ENCODE results near the gene JAK1. TPM values are rescaled to one million over a fixed set of nuclear protein-coding genes. Genes with fewer than 3 reads are reported as not detected.

JAK1 gene
- total RNA-seq, 1 experiment from 2014 or later = 130 TPM

DNA sequence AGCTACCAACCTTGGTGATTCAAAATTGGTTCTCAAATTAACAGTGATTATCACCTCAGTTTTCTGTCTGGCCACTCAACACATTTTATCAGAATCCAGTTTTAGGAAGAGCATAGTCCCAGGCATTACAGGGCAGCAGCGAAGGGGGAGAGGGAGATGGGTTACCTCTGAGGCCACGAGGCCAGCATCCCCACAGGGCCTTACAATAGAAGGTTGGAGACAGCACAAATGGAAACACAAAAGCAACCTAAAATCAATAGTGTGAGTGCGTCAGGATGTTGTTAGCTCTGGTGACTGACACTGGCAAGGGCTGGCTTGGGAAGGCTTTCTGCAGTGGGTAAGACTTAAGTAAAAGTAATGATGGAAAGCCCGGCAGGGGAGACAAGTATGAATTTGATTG, 79.5 kb downstream of the JAK1 start:
- peaks cover 4% of the 10 kb centered on the region for H3K36me3 Mint-ChIP-seq (ENCODE audit: insufficient read depth, unreplicated experiment)
- no peak overlapping the region for H3K27ac Mint-ChIP-seq (ENCODE audit: unreplicated experiment)
- H3K4me3 Mint-ChIP-seq (ENCODE audit: low read depth, unreplicated experiment) = no peak overlapping the region
- no peaks in the 10 kb centered on the region for H3K27me3 Mint-ChIP-seq (ENCODE audit: unreplicated experiment)
- intact Hi-C loops (cut with micrococcal nuclease; ENCODE audit: unreplicated experiment) = no loop called here
- peaks cover 35% of the 10 kb centered on the region for H3K4me1 Mint-ChIP-seq (ENCODE audit: low read depth, unreplicated experiment)
- TF ChIP-seq, protein P1, sequence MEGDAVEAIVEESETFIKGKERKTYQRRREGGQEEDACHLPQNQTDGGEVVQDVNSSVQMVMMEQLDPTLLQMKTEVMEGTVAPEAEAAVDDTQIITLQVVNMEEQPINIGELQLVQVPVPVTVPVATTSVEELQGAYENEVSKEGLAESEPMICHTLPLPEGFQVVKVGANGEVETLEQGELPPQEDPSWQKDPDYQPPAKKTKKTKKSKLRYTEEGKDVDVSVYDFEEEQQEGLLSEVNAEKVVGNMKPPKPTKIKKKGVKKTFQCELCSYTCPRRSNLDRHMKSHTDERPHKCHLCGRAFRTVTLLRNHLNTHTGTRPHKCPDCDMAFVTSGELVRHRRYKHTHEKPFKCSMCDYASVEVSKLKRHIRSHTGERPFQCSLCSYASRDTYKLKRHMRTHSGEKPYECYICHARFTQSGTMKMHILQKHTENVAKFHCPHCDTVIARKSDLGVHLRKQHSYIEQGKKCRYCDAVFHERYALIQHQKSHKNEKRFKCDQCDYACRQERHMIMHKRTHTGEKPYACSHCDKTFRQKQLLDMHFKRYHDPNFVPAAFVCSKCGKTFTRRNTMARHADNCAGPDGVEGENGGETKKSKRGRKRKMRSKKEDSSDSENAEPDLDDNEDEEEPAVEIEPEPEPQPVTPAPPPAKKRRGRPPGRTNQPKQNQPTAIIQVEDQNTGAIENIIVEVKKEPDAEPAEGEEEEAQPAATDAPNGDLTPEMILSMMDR (IDR thresholded peaks at IDR 0.05; ENCODE audit: unreplicated experiment) = no peak
- no peak for DNase-seq
- H3K9me3 Mint-ChIP-seq (ENCODE audit: low read depth, unreplicated experiment) = no peaks in the 10 kb centered on the region
- CTCF ChIA-PET = no interaction called here
- no TSS peak for BruUV-seq (replicated peaks)

DNA sequence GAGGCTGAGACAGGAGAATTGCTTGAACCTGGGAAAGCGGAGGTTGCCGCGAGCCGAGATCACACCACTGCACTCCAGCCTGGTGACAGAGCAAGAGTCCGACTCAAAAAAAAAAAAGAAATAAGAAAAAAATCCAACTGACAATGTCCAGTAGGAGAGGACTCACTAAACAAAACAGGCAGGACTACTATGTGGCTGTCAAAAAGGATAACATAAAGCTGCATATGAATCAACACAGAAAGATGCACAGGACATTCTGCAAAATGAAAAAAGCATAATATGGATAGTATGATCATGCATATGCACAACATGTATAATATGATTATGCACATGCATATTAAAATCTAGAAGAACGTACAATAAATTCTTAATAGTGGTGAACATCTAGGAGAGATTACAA, 80.7 kb downstream of the JAK1 start:
- CTCF ChIA-PET = no interaction called here
- no TSS peak for BruUV-seq (replicated peaks)
- Mint-ChIP-seq H3K4me1 (ENCODE audit: low read depth, unreplicated experiment) (peaks cover 26% of the 10 kb centered on the region), H3K4me3 (ENCODE audit: low read depth, unreplicated experiment) (no peak overlapping the region), H3K27me3 (ENCODE audit: unreplicated experiment) (no peaks in the 10 kb centered on the region), H3K9me3 (ENCODE audit: low read depth, unreplicated experiment) (no peaks in the 10 kb centered on the region), H3K36me3 (ENCODE audit: insufficient read depth, unreplicated experiment) (peaks cover 4% of the 10 kb centered on the region), H3K27ac (ENCODE audit: unreplicated experiment) (no peak overlapping the region)
- intact Hi-C loops (cut with micrococcal nuclease; ENCODE audit: unreplicated experiment) = no loop called here
- DNase-seq = no peak
- TF ChIP-seq, protein P1 (IDR thresholded peaks at IDR 0.05; ENCODE audit: unreplicated experiment) = no peak

DNA sequence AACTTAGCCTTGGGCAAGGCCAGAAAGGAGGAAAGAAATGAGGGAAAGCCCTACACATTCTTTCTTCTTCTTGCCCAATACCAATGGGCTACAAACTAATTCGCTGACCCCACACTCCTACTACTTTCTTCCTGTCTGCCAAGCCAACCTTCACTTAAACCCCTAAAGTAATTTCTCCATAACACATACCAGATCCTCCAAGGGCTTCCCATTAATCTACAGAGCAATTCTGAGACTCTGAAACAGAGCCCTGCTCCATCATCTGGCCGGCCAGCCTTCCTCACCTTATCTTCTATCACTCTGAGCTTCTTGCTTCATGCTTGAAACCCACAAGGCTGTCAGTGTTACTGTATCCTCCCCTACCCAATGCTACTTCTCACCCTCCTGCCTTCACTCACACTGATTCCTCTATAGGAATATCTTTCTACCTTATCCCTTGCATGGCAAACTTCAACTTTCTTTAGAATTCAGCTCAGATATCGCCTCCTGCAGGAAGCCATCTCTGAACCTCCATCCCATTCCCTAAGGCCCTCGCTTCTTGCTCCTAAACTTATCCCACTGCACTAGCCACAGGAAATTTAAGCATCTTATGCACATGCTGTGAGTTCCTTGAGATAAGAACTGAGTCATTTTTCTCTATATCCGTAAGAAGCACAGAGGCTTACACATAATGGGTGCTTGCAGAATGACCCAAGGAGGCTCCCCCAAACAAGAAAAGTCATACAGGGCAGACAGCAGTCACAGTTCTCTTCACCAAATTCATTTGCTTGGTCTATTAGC, 81.9 kb downstream of the JAK1 start:
- Mint-ChIP-seq H3K36me3 (ENCODE audit: insufficient read depth, unreplicated experiment) (peaks cover 10% of the 10 kb centered on the region), H3K27me3 (ENCODE audit: unreplicated experiment) (no peaks in the 10 kb centered on the region), H3K4me3 (ENCODE audit: low read depth, unreplicated experiment) (no peak overlapping the region), H3K27ac (ENCODE audit: unreplicated experiment) (no peak overlapping the region), H3K9me3 (ENCODE audit: low read depth, unreplicated experiment) (no peaks in the 10 kb centered on the region), H3K4me1 (ENCODE audit: low read depth, unreplicated experiment) (peaks cover 26% of the 10 kb centered on the region)
- no TSS peak for BruUV-seq (replicated peaks)
- DNase-seq = no peak
- TF ChIP-seq, protein P1 (IDR thresholded peaks at IDR 0.05; ENCODE audit: unreplicated experiment) = no peak
- CTCF ChIA-PET = no interaction called here
- intact Hi-C loops (cut with micrococcal nuclease; ENCODE audit: unreplicated experiment) = no loop called here

DNA sequence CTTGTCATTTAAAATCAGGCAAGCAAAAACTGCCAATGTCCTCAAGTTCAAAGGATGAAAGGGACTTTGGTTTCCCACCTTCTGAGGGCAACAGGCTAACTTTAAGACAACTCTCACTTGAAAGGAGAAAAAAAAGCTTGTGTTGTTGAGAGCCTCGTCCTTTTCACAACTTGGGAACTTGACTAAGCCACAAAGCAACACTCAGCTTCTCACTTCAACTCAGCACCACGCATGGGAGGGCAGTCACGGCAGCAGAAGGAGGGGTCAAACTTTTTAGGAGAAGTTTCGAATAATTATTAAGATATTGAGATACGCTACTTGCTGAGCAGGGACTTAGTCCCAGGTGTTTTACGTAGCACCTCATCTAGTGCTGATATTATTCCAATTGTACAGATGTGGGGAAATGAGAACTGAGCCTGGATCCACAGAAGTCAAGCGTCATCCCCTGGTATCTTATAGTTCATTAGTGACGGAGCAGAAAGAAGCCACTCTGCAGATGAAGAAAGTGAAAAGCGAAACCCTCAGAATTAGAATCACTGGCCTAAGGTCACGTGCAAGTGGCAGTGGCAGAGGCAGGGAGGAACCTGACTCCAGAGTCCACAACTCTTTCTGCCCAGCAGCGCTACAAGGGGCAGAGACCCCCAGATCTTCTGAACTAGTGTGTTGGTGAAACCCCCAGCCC, 83.6 kb downstream of the JAK1 start:
- BruUV-seq (replicated peaks) = no TSS peak
- no peak overlapping the region for H3K27ac Mint-ChIP-seq (ENCODE audit: unreplicated experiment)
- TF ChIP-seq, protein P1 (IDR thresholded peaks at IDR 0.05; ENCODE audit: unreplicated experiment) = no peak
- H3K36me3 Mint-ChIP-seq (ENCODE audit: insufficient read depth, unreplicated experiment) = peaks cover 10% of the 10 kb centered on the region
- peaks cover 24% of the 10 kb centered on the region for H3K4me1 Mint-ChIP-seq (ENCODE audit: low read depth, unreplicated experiment)
- intact Hi-C loops (cut with micrococcal nuclease; ENCODE audit: unreplicated experiment) = no loop called here
- CTCF ChIA-PET = no interaction called here
- H3K9me3 Mint-ChIP-seq (ENCODE audit: low read depth, unreplicated experiment) = no peaks in the 10 kb centered on the region
- no peaks in the 10 kb centered on the region for H3K27me3 Mint-ChIP-seq (ENCODE audit: unreplicated experiment)
- H3K4me3 Mint-ChIP-seq (ENCODE audit: low read depth, unreplicated experiment) = no peak overlapping the region
- DNase-seq = no peak
